GM23338 (cell line): ENCODE results near the gene CMIP. TPM values are rescaled to one million over a fixed set of nuclear protein-coding genes. Genes with fewer than 3 reads are reported as not detected.

Experiments
- ATAC-seq: fragments of 200-7000 bp; cut with Tn5 transposase; 3 replicates; pipeline ENCODE4 v1.9.1; 2020
- DNase-seq: peaks from one replicate; pipeline ENCODE4 v3.0.0-alpha.2; 2015; ENCODE audit warnings: low spot score
- H2AFZ ChIP-seq: fragments of 200-600 bp; sonication (generic); 2 replicates; pipeline ENCODE4 v1.8.0; 2016; ENCODE audit warnings: antibody characterized with exemption, mild to moderate bottlenecking, moderate library complexity
- H3F3A ChIP-seq: fragments of 200-600 bp; sonication (generic); replicated peaks from 2 replicates; pipeline ENCODE4 v1.8.0; 2017; ENCODE audit warnings: antibody characterized with exemption, mixed run types, low read depth
- H3K27ac ChIP-seq: fragments of 200-600 bp; sonication (generic); 2 replicates; pipeline ENCODE4 v1.6.1; 2016; ENCODE audit warnings: low read depth
- H3K27me3 ChIP-seq: fragments of 200-600 bp; sonication (generic); 2 replicates; pipeline ENCODE4 v1.8.0; 2016; ENCODE audit warnings: mild to moderate bottlenecking, mixed run types, moderate library complexity; ENCODE audit not compliant: insufficient read depth
- H3K36me3 ChIP-seq: fragments of 200-600 bp; sonication (generic); 2 replicates; pipeline ENCODE4 v1.8.0; 2016; ENCODE audit warnings: mild to moderate bottlenecking; ENCODE audit not compliant: insufficient read depth
- H3K4me1 ChIP-seq: fragments of 200-600 bp; sonication (generic); 2 replicates; pipeline ENCODE4 v1.8.0; 2016; ENCODE audit warnings: mild to moderate bottlenecking, moderate library complexity; ENCODE audit not compliant: insufficient read depth
- H3K4me2 ChIP-seq: fragments of 200-600 bp; sonication (generic); 2 replicates; pipeline ENCODE4 v1.7.1; 2017; ENCODE audit warnings: mixed run types
- H3K4me3 ChIP-seq: fragments of 200-600 bp; sonication (generic); 2 replicates; pipeline ENCODE4 v1.6.1; 2016; ENCODE audit warnings: mixed run types
- H3K79me2 ChIP-seq: fragments of 200-600 bp; sonication (generic); replicated peaks from 2 replicates; pipeline ENCODE4 v1.8.0; 2017; ENCODE audit warnings: mild to moderate bottlenecking; ENCODE audit not compliant: insufficient read depth
- H3K9me2 ChIP-seq: fragments of 200-600 bp; sonication (generic); 2 replicates; pipeline ENCODE4 v1.8.0; 2017; ENCODE audit not compliant: insufficient read depth
- H4K20me1 ChIP-seq: fragments of 200-600 bp; sonication (generic); replicated peaks from 2 replicates; pipeline ENCODE4 v1.8.0; 2017; ENCODE audit warnings: mild to moderate bottlenecking; ENCODE audit not compliant: insufficient read depth
- H3K27ac Mint-ChIP-seq: 2 replicates; pipeline ENCODE4 v1.8.0; 2020; ENCODE audit warnings: inconsistent platforms, mild to moderate bottlenecking, moderate library complexity, mixed read lengths
- H3K27me3 Mint-ChIP-seq: 3 replicates; pipeline ENCODE4 v1.8.0; 2022; ENCODE audit warnings: low read depth, mild to moderate bottlenecking, moderate library complexity, mixed read lengths, inconsistent platforms; ENCODE audit not compliant: insufficient read depth, poor library complexity
- H3K36me3 Mint-ChIP-seq: 3 replicates; pipeline ENCODE4 v1.8.0; 2021; ENCODE audit warnings: low read depth, mild to moderate bottlenecking, inconsistent platforms, moderate library complexity, mixed read lengths
- H3K4me1 Mint-ChIP-seq: 3 replicates; pipeline ENCODE4 v1.8.0; 2020; ENCODE audit warnings: mild to moderate bottlenecking, inconsistent platforms, mixed read lengths
- H3K4me3 Mint-ChIP-seq: 3 replicates; pipeline ENCODE4 v1.8.0; 2021; ENCODE audit warnings: moderate library complexity, mild to moderate bottlenecking, inconsistent platforms, mixed read lengths
- H3K9me3 Mint-ChIP-seq: 3 replicates; pipeline ENCODE4 v1.8.0; 2020; ENCODE audit warnings: moderate library complexity, mild to moderate bottlenecking, inconsistent platforms, mixed read lengths
- CREB1 ChIP-seq: fragments of 250-450 bp; sonication (Bioruptor Pico); IDR thresholded peaks from 2 replicates; pipeline ENCODE4 v1.5.0; 2020; ENCODE audit warnings: low read depth, mild to moderate bottlenecking, moderate library complexity
- EZH2 ChIP-seq: fragments of 200-600 bp; sonication (generic); IDR thresholded peaks from one replicate; pipeline ENCODE4 v1.8.0; 2017; ENCODE audit warnings: antibody characterized with exemption, mild to moderate bottlenecking, low read depth; ENCODE audit not compliant: unreplicated experiment
- EZH2phosphoT487 ChIP-seq: fragments of 200-600 bp; sonication (generic); IDR thresholded peaks from one replicate; pipeline ENCODE4 v1.8.1; 2018; ENCODE audit warnings: antibody characterized with exemption; ENCODE audit not compliant: unreplicated experiment
- JUNB ChIP-seq: IDR thresholded peaks from one replicate; pipeline ENCODE4 v1.6.1; 2016; ENCODE audit warnings: antibody characterized with exemption; ENCODE audit not compliant: unreplicated experiment
- POLR2AphosphoS5 ChIP-seq: IDR thresholded peaks from 2 replicates; pipeline ENCODE4 v1.6.1; 2016; ENCODE audit warnings: antibody characterized with exemption, low read depth
- ZNF114 ChIP-seq: fragments of 250-450 bp; sonication (Bioruptor Pico); IDR thresholded peaks from 2 replicates; pipeline ENCODE4 v1.5.0; 2020; ENCODE audit warnings: mild to moderate bottlenecking, moderate library complexity
- ZNF331 ChIP-seq: fragments of 250-450 bp; sonication (Bioruptor Pico); IDR thresholded peaks from 2 replicates; pipeline ENCODE4 v1.5.0; 2020; ENCODE audit warnings: low read depth, mild to moderate bottlenecking, moderate library complexity
- ZNF462 ChIP-seq: fragments of 250-450 bp; sonication (Bioruptor Pico); IDR thresholded peaks from 2 replicates; pipeline ENCODE4 v1.5.0; 2020; ENCODE audit warnings: mild to moderate bottlenecking, moderate library complexity
- polyA plus RNA-seq: library from polyadenylated mRNA; unstranded; fragments of >200 nt; fragmentation: Nextera tagmentation; extraction: Ambion mirVana; gene quantifications from 2 replicates; pipeline ENCODE4 v1.2.1, GENCODE V29; 2016
- total RNA-seq: library from RNA; depleted of rRNA; stranded (reverse); fragments of >200 nt; shearing (Covaris generic); gene quantifications from 2 replicates; pipeline ENCODE4 v1.2.3, GENCODE V29; 2014
- TF ChIP-seq, protein P1 (sequence below): IDR thresholded peaks from one replicate; pipeline ENCODE4 v1.6.1; 2018; ENCODE audit warnings: antibody characterized with exemption; ENCODE audit not compliant: unreplicated experiment
- TF ChIP-seq, protein P2 (sequence below): IDR thresholded peaks from 2 replicates; pipeline ENCODE4 v1.6.1; 2016; ENCODE audit warnings: antibody characterized with exemption
- TF ChIP-seq, protein P3 (sequence below), 2 experiments: fragments of 200-600 bp in 1 of 2; sonication (generic) in 1 of 2; conservative IDR thresholded peaks; 2 replicates each; pipeline versions ENCODE4 v1.5.1 to v1.6.1; 2016 to 2017; ENCODE audit warnings: antibody characterized with exemption in 2 of 2, low read depth in 2 of 2, mild to moderate bottlenecking in 2 of 2, moderate library complexity in 1 of 2

CMIP gene
- total and polyA plus RNA-seq, 2 experiments from 2014 or later: 9.5 to 62.3 TPM

DNA sequence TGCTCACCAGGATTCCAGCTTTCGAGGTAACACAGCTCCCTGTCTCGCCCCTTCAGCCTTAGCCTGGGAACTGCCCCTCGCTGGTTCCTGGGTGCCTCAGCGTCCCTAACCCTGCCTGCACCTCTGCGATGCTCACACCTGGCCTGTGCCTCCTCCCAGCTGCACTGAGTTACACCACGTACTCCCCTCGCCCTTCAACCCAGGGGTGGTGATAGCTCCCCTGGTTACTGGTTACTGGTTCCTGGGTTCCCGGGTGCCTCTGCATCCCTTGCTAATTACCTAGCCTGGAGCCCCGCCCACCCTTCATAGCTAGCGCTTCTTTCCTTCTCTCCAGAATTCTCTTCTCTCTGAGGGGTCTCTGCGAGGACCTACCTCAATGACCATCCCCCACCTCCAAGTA, 269.2 kb downstream of the CMIP start:
- H3K36me3 Mint-ChIP-seq: peaks cover 1% of the 10 kb centered on the region; the same call in 1 of the 3 replicates
- Histone ChIP-seq H3K4me3 (no peak overlapping the region), H3K9me2 (no peaks in the 10 kb centered on the region), H3K4me1 (peaks cover 52% of the 10 kb centered on the region), H4K20me1 (no peaks in the 10 kb centered on the region), H3K36me3 (no peaks in the 10 kb centered on the region), H3K27ac (no peak overlapping the region), H3K79me2 (no peaks in the 10 kb centered on the region), H3K27me3 (no peaks in the 10 kb centered on the region), H3F3A (peaks cover 8% of the 10 kb centered on the region; the same call in 1 of the 2 replicates), H2AFZ (no peak overlapping the region), H3K4me2 (no peak overlapping the region)
- H3K4me1 Mint-ChIP-seq: peaks cover 67% of the 10 kb centered on the region
- TF ChIP-seq ZNF114 (CRISPR knock-in tag) (no peak), POLR2AphosphoS5 (no peak), ZNF462 (CRISPR knock-in tag) (no peak), EZH2phosphoT487 (no peak), JUNB (no peak), CREB1 (CRISPR knock-in tag) (no peak), EZH2 (no peak), ZNF331 (CRISPR knock-in tag) (no peak)
- TF ChIP-seq, protein P1, sequence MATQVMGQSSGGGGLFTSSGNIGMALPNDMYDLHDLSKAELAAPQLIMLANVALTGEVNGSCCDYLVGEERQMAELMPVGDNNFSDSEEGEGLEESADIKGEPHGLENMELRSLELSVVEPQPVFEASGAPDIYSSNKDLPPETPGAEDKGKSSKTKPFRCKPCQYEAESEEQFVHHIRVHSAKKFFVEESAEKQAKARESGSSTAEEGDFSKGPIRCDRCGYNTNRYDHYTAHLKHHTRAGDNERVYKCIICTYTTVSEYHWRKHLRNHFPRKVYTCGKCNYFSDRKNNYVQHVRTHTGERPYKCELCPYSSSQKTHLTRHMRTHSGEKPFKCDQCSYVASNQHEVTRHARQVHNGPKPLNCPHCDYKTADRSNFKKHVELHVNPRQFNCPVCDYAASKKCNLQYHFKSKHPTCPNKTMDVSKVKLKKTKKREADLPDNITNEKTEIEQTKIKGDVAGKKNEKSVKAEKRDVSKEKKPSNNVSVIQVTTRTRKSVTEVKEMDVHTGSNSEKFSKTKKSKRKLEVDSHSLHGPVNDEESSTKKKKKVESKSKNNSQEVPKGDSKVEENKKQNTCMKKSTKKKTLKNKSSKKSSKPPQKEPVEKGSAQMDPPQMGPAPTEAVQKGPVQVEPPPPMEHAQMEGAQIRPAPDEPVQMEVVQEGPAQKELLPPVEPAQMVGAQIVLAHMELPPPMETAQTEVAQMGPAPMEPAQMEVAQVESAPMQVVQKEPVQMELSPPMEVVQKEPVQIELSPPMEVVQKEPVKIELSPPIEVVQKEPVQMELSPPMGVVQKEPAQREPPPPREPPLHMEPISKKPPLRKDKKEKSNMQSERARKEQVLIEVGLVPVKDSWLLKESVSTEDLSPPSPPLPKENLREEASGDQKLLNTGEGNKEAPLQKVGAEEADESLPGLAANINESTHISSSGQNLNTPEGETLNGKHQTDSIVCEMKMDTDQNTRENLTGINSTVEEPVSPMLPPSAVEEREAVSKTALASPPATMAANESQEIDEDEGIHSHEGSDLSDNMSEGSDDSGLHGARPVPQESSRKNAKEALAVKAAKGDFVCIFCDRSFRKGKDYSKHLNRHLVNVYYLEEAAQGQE: no peak
- TF ChIP-seq, protein P2, sequence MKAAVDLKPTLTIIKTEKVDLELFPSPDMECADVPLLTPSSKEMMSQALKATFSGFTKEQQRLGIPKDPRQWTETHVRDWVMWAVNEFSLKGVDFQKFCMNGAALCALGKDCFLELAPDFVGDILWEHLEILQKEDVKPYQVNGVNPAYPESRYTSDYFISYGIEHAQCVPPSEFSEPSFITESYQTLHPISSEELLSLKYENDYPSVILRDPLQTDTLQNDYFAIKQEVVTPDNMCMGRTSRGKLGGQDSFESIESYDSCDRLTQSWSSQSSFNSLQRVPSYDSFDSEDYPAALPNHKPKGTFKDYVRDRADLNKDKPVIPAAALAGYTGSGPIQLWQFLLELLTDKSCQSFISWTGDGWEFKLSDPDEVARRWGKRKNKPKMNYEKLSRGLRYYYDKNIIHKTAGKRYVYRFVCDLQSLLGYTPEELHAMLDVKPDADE: no peak
- TF ChIP-seq, protein P3, sequence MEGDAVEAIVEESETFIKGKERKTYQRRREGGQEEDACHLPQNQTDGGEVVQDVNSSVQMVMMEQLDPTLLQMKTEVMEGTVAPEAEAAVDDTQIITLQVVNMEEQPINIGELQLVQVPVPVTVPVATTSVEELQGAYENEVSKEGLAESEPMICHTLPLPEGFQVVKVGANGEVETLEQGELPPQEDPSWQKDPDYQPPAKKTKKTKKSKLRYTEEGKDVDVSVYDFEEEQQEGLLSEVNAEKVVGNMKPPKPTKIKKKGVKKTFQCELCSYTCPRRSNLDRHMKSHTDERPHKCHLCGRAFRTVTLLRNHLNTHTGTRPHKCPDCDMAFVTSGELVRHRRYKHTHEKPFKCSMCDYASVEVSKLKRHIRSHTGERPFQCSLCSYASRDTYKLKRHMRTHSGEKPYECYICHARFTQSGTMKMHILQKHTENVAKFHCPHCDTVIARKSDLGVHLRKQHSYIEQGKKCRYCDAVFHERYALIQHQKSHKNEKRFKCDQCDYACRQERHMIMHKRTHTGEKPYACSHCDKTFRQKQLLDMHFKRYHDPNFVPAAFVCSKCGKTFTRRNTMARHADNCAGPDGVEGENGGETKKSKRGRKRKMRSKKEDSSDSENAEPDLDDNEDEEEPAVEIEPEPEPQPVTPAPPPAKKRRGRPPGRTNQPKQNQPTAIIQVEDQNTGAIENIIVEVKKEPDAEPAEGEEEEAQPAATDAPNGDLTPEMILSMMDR (conservative IDR thresholded peaks at IDR 0.05; ENCODE audit: low read depth in 2 of 2): no peak
- no peak overlapping the region for H3K4me3 Mint-ChIP-seq
- no peak overlapping the region for H3K27ac Mint-ChIP-seq
- peaks cover 30% of the 10 kb centered on the region for H3K27me3 Mint-ChIP-seq
- DNase-seq (peak; percentile 46), ATAC-seq (peak; percentile 11)
- H3K9me3 Mint-ChIP-seq: no peaks in the 10 kb centered on the region
